Endodermal cell (in vitro differentiated cells): Measurements from ENCODE around the gene CFAP61. TPM values are rescaled to one million over a fixed set of nuclear protein-coding genes. Genes with fewer than 3 reads are reported as not detected.

Source experiments
- DNase-seq: peaks from one replicate; pipeline ENCODE4 v3.0.0-alpha.2; 2017
- H3K27ac ChIP-seq: 2 replicates; pipeline ENCODE4 v1.5.1; 2013; ENCODE audit warnings: mild to moderate bottlenecking, low read depth, low read length, moderate library complexity
- H3K27me3 ChIP-seq: 2 replicates; pipeline ENCODE4 v1.6.1; 2013; ENCODE audit warnings: mild to moderate bottlenecking, low read length, moderate library complexity; ENCODE audit not compliant: insufficient read depth, control insufficient read depth, poor library complexity, severe bottlenecking
- H3K36me3 ChIP-seq: 2 replicates; pipeline ENCODE4 v1.7.0; 2013; ENCODE audit warnings: mild to moderate bottlenecking, low read length, moderate library complexity; ENCODE audit not compliant: control insufficient read depth, insufficient read depth
- H3K4me1 ChIP-seq: one replicate; pipeline ENCODE4 v1.7.0; 2013; ENCODE audit warnings: low read length; ENCODE audit not compliant: control insufficient read depth, insufficient read depth
- H3K4me3 ChIP-seq: 2 replicates; pipeline ENCODE4 v1.5.1; 2013; ENCODE audit warnings: mild to moderate bottlenecking, low read length, moderate library complexity
- H3K9ac ChIP-seq: 2 replicates; pipeline ENCODE4 v1.6.1; 2013; ENCODE audit warnings: mild to moderate bottlenecking, low read length, moderate library complexity; ENCODE audit not compliant: poor library complexity, severe bottlenecking; ENCODE audit errors: extremely low read depth
- H3K9me3 ChIP-seq: 2 replicates; pipeline ENCODE4 v1.6.1; 2013; ENCODE audit warnings: mild to moderate bottlenecking, low read length, moderate library complexity; ENCODE audit not compliant: control insufficient read depth
- H3K27ac Mint-ChIP-seq: 2 replicates; pipeline ENCODE4 v1.8.0; 2020; ENCODE audit warnings: mixed read lengths
- H3K27me3 Mint-ChIP-seq: 2 replicates; pipeline ENCODE4 v1.8.0; 2021; ENCODE audit warnings: mild to moderate bottlenecking, mixed read lengths; ENCODE audit not compliant: insufficient read depth
- H3K36me3 Mint-ChIP-seq: 2 replicates; pipeline ENCODE4 v1.8.0; 2020; ENCODE audit warnings: low read depth, mixed read lengths
- H3K4me1 Mint-ChIP-seq: 2 replicates; pipeline ENCODE4 v1.8.0; 2020; ENCODE audit warnings: mixed read lengths
- H3K4me3 Mint-ChIP-seq: 2 replicates; pipeline ENCODE4 v1.8.0; 2020; ENCODE audit warnings: mild to moderate bottlenecking, moderate library complexity, mixed read lengths
- H3K9me3 Mint-ChIP-seq: 2 replicates; pipeline ENCODE4 v1.8.0; 2020; ENCODE audit warnings: mild to moderate bottlenecking, mixed read lengths
- WGBS, 2 experiments: methylation state at CpG; one replicate each; pipeline versions ENCODE4 v1.1.5 to v1.1.7; 2013; ENCODE audit warnings: missing lambda C conversion rate in 2 of 2, mixed read lengths in 1 of 2; ENCODE audit not compliant: insufficient coverage in 1 of 2, insufficient read length in 1 of 2; 5-methylcytosine and 5-hydroxymethylcytosine counted together
- total RNA-seq, 2 donors: library from RNA; stranded (reverse); fragmentation: NEBNext Ultra II Directional in 1 of 2; extraction: Animal tissue kit (Norgen Biotek cat#: 25700) in 1 of 2; gene quantifications; 2 replicates in 1 of 2; 3 replicates in 1 of 2; pipeline ENCODE4 v1.2.1, GENCODE V29; 2021
- TF ChIP-seq, protein P1 (sequence below): fragments of 200-600 bp; sonication (generic); conservative IDR thresholded peaks from 2 replicates; pipeline ENCODE4 v1.5.0; 2021; ENCODE audit warnings: antibody characterized with exemption, mild to moderate bottlenecking

CFAP61 gene
- total RNA-seq, 2 donors from 2014 or later = 0.64 to 0.73 TPM

DNA sequence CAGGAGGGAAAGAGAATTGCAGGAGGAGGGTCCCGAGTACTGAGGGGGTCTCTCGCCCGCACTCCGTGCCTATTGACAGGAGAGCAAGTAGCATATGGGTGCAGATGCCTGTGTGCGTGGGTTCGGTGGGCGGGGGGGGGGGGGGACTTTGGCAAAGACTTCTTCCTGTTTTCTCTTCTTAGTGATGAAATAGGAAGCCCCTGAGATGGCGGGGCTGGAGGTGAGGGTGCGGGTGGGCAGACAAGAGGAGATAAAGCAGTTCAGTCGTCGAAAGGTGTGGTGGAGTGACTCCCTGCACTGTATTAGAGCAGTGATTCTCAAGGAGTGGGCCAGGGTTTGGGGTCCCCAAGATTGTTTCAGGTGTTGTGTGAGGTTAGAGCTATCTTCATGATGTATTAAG is 31.4 kb upstream of the CFAP61 start:
- Mint-ChIP-seq H3K27ac (no peak overlapping the region), H3K4me3 (no peak overlapping the region), H3K4me1 (peaks cover 22% of the 10 kb centered on the region), H3K36me3 (peaks cover 14% of the 10 kb centered on the region), H3K27me3 (no peaks in the 10 kb centered on the region), H3K9me3 (no peaks in the 10 kb centered on the region)
- Histone ChIP-seq H3K9ac (no peak overlapping the region), H3K27me3 (no peaks in the 10 kb centered on the region), H3K36me3 (peaks cover 24% of the 10 kb centered on the region), H3K4me3 (no peak overlapping the region), H3K9me3 (no peaks in the 10 kb centered on the region), H3K27ac (no peak overlapping the region), H3K4me1 (no peaks in the 10 kb centered on the region)
- TF ChIP-seq, protein P1, sequence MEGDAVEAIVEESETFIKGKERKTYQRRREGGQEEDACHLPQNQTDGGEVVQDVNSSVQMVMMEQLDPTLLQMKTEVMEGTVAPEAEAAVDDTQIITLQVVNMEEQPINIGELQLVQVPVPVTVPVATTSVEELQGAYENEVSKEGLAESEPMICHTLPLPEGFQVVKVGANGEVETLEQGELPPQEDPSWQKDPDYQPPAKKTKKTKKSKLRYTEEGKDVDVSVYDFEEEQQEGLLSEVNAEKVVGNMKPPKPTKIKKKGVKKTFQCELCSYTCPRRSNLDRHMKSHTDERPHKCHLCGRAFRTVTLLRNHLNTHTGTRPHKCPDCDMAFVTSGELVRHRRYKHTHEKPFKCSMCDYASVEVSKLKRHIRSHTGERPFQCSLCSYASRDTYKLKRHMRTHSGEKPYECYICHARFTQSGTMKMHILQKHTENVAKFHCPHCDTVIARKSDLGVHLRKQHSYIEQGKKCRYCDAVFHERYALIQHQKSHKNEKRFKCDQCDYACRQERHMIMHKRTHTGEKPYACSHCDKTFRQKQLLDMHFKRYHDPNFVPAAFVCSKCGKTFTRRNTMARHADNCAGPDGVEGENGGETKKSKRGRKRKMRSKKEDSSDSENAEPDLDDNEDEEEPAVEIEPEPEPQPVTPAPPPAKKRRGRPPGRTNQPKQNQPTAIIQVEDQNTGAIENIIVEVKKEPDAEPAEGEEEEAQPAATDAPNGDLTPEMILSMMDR = no peak
- WGBS, 2 experiments = 60 to 94% methylated on average over 1 to 11 of the region's 11 CpGs
- DNase-seq = no peak

DNA sequence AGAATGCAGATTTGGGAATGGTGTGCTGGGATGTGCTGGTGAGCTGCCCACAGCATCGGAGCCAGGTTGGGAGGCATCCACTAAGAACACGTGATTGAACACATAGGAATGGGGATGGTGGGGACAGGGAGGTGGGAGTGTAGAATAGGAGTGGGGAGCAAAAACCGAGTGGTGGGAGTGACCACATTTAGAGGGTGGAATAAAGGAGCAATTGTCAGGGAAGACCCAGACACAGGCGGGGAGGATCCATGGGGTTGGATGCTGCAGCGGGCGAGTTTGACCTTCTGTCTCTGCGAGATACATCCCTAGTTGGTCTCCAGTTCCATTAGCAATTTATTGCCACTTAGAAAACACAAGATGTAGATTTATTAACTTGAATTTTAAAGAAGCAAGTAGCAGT is 30.5 kb upstream of the CFAP61 start:
- DNase-seq = no peak
- Mint-ChIP-seq H3K9me3 (no peaks in the 10 kb centered on the region), H3K27me3 (no peaks in the 10 kb centered on the region), H3K36me3 (peaks cover 18% of the 10 kb centered on the region), H3K27ac (peak overlapping the region; percentile 38), H3K4me3 (no peak overlapping the region), H3K4me1 (peaks cover 22% of the 10 kb centered on the region)
- no peak overlapping the region for H3K27ac ChIP-seq
- WGBS, 2 experiments = 84 to 94% methylated on average over 2 to 7 of the region's 7 CpGs
- H3K4me1 ChIP-seq = no peaks in the 10 kb centered on the region
- no peaks in the 10 kb centered on the region for H3K27me3 ChIP-seq
- H3K4me3 ChIP-seq = no peak overlapping the region
- no peak overlapping the region for H3K9ac ChIP-seq
- H3K36me3 ChIP-seq = peaks cover 32% of the 10 kb centered on the region
- TF ChIP-seq, protein P1 = no peak
- H3K9me3 ChIP-seq = no peaks in the 10 kb centered on the region

DNA sequence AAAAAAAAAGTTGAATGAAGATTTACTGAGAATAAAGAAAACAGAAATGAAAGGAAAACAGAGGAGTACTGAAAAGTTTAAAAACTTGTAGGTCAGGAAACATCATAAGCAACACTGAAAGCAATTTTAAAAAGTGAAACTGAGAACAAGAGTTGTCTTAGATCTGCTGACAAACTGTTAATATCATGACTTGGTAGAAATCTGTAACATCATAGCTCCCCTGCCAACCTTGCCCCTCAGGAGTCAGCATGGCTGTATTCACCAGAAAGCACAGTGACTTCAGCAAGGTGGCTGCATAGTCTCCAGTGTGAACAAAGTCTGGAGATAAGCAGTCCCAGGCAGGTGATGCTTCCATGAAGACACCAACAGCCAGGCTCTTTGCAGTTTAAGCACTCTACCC is 29.8 kb upstream of the CFAP61 start:
- DNase-seq = no peak
- H3K4me1 Mint-ChIP-seq = peaks cover 22% of the 10 kb centered on the region
- no peak overlapping the region for H3K4me3 Mint-ChIP-seq
- Histone ChIP-seq H3K27me3 (no peaks in the 10 kb centered on the region), H3K36me3 (peaks cover 39% of the 10 kb centered on the region), H3K4me3 (no peak overlapping the region), H3K4me1 (no peaks in the 10 kb centered on the region), H3K9ac (no peak overlapping the region), H3K9me3 (no peaks in the 10 kb centered on the region), H3K27ac (no peak overlapping the region)
- H3K36me3 Mint-ChIP-seq = peaks cover 18% of the 10 kb centered on the region
- H3K27me3 Mint-ChIP-seq = no peaks in the 10 kb centered on the region
- no peaks in the 10 kb centered on the region for H3K9me3 Mint-ChIP-seq
- TF ChIP-seq, protein P1 = no peak
- no peak overlapping the region for H3K27ac Mint-ChIP-seq
